HG03571 (cell line): ENCODE measurements around the gene SLC12A4.

Experiments
- ATAC-seq: cut with Tn5 transposase; IDR thresholded peaks from one replicate; pipeline ENCODE4 v1.9.1; 2021; ENCODE audit not compliant: unreplicated experiment

Gene SLC12A4

GRCh38 chr16:67902831-67903230, 65.6 kb downstream of the SLC12A4 start:
- no peak for ATAC-seq

GRCh38 chr16:67901734-67902133, 66.7 kb downstream of the SLC12A4 start:
- no peak for ATAC-seq

- ATAC-seq, result no peak
Observed at GRCh38 chr16:67897231-67897630, 71.2 kb downstream of the SLC12A4 start.

- no peak for ATAC-seq
Observed at GRCh38 chr16:67893743-67894399, 74.6 kb downstream of the SLC12A4 start.
